ENCODE data around the gene BTAF1.

GRCh38 chr10:92076722-92077121, 153.2 kb downstream of the BTAF1 start:
- TF ChIP-seq CTCF (IDR thresholded peaks at IDR 0.05) (no peak), POLR2AphosphoS5 (IDR thresholded peaks at IDR 0.05; ENCODE audit: low read depth, low read length) (no peak), TCF7L2 (IDR thresholded peaks at IDR 0.05; ENCODE audit: low read depth, low read length) (no peak)

Measured in Panc1 (cell line).